T-helper 1 cell treated with Interleukin-12 subunit alpha and Interleukin-12 subunit beta and Interleukin-4 antibody, amounts not matched to agents 30 ng/mL and 1 ng/mL, for 36 hours (primary cell): ENCODE data around the gene DNAJB8. TPM values are rescaled to one million over a fixed set of nuclear protein-coding genes. Genes with fewer than 3 reads are reported as not detected.

ENCODE experiments used
- intact Hi-C: fragments of 100-400 bp; cut with micrococcal nuclease; formaldehyde crosslinking; loops from one replicate; pipeline ENCODE4 v1.15.1; 2024
- total RNA-seq: library from RNA; stranded (reverse); gene quantifications from 2 replicates; pipeline ENCODE4 v1.2.3, GENCODE V29; 2022

The DNAJB8 gene
- total RNA-seq, 1 donor from 2014 or later = not detected

DNA sequence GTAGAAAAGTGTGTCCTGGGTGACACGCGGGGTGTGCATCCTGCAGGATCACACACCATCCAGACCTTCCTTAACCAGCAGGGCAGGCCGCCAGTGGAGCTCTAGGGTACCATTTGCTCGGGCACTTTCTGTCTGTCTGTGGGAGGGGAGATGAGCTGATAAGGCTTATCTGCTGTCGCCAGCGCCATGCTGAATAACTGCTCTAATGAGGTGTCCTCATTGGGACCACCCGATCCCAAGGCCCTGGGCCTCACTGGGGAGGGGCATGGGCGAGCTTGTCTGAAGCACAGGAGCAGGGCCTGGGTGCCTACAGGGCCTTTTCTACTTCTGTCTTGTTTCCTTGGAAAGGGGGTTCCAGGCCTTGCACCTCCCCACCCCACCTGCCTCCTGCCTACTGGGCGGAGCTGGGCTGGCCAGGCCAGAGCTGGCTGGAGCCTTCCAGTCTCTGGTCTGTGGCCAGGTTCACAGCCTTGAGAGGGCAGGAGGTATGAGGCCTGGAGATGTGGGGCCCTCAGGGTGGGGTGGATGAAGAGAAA lies 28.8 kb upstream of the DNAJB8 start:
- intact Hi-C loops = loop anchor here (5.0 kb wide), 1 partner anchor 268 kb away; no protein-coding TSS in a partner anchor

DNA sequence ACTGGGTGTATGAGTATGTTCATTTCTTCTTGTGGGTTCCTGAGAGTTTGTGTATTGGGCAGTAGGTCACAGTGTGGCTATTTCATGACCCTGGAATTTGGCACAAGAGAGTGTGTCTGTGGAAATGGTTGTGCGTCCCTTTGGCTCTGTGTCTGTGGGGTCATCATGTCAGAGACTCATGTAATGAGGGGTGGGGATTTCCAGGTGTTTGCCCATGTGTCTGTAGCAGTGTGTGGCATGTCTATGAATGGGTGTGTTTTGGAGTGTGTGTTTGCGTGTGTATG lies 27.6 kb upstream of the DNAJB8 start:
- intact Hi-C loops = no loop called here

- intact Hi-C loops = no loop called here
These were observed 27.1 kb upstream of the DNAJB8 start for GRCh38 chr3:128493570-128494366.

DNA sequence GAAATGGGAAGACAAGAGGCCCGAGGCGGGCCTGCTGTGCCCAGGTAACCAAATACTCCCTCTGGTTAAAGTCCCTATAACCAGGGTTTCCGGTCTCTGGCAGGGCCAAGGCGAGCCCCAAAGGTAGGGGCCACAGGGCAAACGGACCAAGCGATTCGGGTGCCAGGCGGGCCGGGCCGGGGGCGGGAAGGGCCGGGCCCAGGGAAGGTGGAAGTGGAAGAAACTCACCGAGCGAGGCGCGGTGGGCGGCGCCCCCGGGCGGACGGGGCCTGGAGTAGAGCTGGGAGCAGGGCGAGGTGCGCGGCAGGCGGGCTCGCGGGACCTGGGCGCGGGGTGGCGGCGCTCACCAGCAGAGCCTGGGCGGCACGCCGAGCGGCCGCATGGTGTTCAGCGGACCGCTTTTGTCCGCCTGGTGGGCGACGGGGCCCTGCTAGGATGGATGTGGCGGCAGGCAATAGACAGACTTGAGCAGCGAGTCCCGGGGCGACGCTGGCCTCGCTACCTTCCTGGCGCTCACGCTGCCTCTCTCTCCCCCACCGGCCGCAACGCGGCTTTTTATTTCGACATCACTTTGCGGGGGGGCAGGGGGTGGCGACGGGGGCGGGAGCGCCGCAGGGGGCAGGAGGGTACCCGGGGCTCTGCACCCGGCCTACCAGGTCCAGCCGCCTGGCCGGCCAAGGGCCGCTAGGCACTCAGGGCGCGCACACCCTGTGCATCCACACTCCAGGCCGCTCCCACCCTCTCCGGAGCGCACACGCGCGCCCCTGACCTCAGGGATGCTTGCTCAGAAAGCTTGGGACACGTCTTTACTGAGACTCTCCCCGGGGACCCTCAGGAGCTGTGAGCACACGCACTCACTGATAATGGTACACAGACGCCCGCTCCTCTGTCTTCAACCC lies 26.2 kb upstream of the DNAJB8 start, which contains the start of gene GATA2:
GATA2 (minus strand) TSS at position 531 of the 899 bp plus-strand sequence. CDS start 6,170 bp downstream, outside the sequence.
- intact Hi-C loops = no loop called here

DNA sequence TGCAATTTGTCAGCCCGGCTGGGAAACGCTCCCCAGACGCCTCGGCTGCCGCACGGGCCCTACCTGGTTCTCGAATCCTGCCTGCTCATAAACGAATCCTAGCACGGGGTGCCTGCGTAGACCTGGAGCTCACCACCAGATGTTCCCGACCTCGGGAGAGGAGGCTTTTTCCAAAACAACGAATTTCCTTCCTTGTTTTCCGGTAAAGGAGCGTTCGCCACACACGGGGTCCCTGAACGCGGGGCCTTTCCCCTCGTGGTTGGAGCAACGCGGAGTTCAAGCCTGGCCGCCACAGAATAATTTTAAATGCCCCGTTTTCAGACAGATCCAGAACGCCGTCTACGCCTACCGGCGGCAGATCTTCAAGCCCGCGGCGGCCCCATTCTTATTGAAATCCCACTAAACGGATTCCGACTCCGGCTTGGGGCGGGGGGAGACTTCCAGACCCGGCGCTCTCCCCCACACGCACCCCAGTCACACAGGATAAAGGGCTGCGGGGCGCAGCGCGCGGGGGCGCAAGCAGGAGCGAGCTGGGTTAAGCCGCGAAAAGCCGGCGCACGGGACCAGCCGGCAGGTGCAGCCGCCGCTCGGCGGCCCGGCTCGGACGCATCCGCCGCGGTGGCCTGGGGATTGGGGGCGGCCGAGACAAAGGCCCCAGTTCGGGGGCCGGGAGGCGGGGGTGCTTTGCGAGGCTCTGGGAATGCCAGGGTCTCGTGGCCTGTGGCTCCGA lies 25.4 kb upstream of the DNAJB8 start:
- intact Hi-C loops = no loop called here

DNA sequence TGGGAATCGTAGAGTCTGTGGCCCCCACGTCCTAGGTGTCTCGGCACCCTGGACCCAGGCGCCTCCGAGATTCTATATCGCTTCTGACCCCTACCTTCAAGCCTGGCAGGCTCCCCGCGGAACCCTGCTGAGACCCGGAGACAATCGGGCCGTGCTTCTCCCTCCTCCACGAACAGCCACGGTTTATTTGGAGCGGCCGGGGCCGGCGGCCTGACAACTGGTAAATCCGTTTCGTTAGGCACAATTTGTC lies 24.9 kb upstream of the DNAJB8 start:
- intact Hi-C loops = no loop called here

- intact Hi-C loops = no loop called here
These were observed 24.4 kb upstream of the DNAJB8 start for GRCh38 chr3:128490915-128491690.

DNA sequence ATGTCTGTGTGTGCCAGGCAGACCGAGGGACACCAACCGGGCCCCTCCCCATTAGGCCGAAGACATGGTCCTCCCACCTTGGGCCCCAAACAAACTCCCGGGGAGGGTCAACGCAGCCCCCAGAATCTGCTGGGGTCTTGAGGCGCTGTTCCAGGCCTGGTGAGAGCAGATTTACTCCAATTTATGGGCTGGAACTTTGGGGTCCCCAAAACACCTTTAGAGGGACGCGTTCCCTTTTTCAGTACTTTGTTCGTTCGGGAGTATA lies 23.9 kb upstream of the DNAJB8 start:
- intact Hi-C loops = no loop called here

DNA sequence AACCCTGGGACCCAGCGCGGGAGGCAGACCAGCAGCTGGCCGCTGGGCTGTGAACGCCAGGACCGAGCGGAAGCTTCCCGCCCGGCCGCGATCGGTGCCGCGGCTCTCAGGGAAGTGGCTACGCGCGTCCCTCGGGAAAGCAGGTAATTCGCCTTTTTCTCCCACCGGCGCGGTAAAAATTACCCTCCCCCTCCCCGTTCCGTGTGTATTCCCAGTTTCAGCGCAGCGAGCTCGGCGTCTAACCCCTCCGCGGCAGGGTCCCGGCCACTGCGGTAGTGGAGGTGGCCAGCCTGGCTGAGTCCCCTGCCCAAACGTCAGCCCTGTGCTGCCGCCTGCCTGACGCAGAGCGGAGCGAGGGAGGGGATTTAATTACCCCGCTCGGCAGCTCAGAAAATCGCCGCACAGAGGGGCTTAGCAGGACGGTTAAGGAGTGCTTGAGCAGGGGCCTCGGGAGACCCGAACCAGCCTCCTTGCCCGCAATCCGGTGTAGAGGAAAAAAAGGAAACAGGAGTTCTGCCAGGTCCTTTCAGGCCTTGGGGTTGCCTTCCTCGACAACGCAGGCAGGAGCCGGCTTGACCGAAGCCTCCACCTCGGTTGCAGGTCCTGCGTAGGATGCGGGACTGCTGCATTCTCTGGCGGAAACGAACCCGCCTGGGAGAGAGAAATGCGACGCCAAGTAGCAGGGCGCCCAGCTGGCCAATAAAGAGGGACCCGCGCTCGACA lies 23.4 kb upstream of the DNAJB8 start:
- intact Hi-C loops = loop anchor here (2.0 kb wide), 1 partner anchor 415 kb away; no protein-coding TSS in a partner anchor

GRCh38 chr3:128489674-128489926 lies 22.9 kb upstream of the DNAJB8 start:
- intact Hi-C loops = loop anchor here (2.0 kb wide), 1 partner anchor 415 kb away; no protein-coding TSS in a partner anchor

DNA sequence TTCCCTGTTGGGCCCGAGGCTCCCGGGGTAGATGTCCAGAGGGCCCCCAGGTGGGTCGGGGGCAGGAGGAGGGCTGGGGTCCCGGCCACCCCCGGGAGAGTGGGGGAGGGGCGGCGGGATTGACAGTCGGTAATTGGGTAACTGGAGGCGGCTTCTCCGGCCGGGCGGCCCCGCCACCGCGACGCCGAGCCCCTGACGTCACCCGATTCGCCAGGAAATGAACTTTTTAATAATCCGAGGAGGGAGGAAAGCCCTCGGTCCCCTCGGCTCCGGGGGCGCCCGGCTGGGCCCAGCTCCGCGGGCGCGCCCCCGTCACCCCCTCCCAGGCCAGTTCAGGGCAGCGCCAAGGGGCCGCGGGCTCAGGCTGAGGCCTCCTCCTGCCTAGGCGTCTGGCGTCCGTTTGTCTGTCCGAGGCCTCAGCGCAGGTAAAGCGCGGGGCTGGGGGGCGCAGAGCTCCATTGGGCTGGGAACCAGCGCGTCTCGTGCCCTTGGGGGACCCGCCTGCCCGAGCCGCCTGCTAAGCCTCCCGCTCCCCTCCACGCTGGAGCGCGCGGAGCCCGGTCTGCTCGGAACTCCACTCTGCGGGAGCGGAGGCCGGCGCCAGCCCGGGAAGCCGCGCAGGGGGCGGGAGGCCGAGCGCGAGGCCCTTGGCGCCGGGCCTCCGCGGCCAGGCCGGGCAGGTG lies 22.4 kb upstream of the DNAJB8 start:
- intact Hi-C loops = loop anchor here (2.0 kb wide), 1 partner anchor 414 kb away; no protein-coding TSS in a partner anchor

GRCh38 chr3:128488636-128488990 lies 21.9 kb upstream of the DNAJB8 start:
- intact Hi-C loops = loop anchor here (2.0 kb wide), 1 partner anchor 414 kb away; no protein-coding TSS in a partner anchor

GRCh38 chr3:128487813-128488635 lies 21.3 kb upstream of the DNAJB8 start:
- intact Hi-C loops = loop anchor here (1.0 to 2.0 kb wide), 3 partner anchors 41 to 413 kb away; no protein-coding TSS in a partner anchor

DNA sequence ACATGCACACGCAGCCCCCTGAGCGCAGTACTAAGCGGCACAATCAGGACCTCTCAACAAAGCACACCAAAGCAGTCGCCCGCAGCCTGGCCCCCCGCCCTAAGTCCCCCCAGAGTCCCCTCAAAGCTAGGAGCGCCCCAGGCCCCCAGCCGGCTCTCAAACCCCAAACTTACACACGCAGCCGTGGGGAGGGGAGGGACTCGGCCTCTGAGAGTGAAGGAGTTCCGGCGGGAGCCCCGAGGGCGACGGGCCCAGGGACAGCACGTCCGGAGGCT lies 20.8 kb upstream of the DNAJB8 start:
- intact Hi-C loops = loop anchor here (1.0 to 2.0 kb wide), 2 partner anchors 40 to 61 kb away; no protein-coding TSS in a partner anchor

DNA sequence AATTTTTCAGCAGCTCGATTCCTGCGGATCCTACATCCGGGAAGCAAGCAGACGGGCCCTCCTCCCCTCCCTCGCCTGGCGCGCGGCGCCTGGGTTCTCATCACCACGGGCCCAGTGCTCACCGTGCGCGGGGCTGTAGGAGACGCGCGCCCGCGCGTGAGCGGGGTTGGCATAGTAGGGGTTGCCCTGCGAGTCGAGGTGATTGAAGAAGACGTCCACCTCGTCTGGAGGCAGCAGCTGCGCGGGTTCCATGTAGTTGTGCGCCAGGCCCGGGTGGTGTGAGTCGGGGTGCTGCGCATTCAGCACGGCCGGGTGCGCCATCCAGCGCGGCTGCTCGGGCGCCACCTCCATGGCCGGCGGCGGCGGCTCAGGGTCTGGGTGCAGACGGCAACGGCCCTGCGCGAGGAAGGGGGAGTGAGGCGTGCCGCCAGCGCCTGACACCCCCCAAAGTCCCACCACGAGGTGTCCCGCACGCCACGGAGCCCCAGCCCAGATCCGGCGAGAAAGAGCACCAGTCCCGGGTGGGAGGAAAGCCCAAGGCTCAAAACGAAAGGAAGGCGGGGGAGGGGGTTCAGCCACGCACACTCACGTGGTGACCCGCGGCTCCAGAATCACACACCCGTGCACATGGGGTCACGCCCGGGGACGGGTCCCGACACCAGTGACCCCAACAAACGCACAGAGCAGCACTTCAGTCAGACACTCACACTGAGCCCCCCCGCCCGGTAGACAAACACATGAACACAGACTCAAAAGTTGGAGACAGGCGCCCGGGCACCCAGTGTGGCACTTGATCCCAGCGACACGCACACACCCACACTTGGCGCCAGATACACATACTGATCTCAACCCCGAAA lies 20.2 kb upstream of the DNAJB8 start:
- intact Hi-C loops = loop anchor here (1.0 to 2.0 kb wide), 2 partner anchors 40 to 60 kb away; no protein-coding TSS in a partner anchor

- intact Hi-C loops = loop anchor here (2.0 kb wide), 1 partner anchor 59 kb away; no protein-coding TSS in a partner anchor
These were observed 19.5 kb upstream of the DNAJB8 start for GRCh38 chr3:128486205-128486628.

DNA sequence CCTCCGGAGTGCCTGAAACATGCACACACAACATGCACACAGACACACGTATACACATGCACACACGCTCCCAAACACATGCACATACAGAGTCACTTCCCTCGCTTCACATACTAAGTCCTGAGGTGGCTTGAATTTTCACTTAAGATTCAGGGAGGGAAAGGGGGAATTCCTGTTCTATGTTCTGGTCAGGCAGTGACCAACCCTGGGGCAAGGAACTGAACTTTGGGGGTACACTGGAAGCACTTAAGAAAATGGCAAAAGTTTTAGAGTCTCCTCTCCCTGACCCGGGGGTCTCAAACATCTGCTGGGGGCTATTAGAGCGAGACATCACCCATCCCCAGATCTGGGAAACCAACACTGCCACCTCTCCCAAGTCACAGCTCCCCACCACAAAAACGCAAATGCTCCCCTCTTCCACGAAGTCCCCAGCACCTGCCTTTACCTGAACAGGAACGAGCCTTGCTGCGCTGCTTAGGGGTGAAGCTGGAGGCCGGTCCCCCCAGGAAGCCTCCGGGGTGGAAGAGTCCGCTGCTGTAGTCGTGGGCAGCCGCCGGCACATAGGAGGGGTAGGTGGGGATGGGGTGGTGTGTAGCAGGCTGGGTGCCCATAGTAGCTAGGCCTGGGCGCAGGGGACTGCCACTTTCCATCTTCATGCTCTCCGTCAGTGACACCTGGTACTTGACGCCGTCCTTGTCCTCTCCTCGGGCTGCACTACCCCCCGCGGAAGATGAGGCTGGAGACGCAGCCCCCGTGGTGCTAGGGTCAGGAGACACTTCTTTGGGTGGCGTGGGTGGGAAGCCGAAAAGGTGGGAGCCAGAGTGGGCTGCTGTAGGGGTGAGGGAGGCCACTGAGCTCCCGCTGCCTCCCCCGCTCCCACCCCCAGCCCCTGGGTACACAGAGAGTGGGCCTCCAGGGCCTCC lies 18.9 kb upstream of the DNAJB8 start:
- intact Hi-C loops = loop anchor here (2.0 kb wide), 1 partner anchor 59 kb away; no protein-coding TSS in a partner anchor
